Ishikawa (cell line): ENCODE measurements around the gene SGTA.

Source experiments
- CEBPB ChIP-seq: IDR thresholded peaks from 2 replicates; pipeline ENCODE4 v1.6.1; 2012
- CREB1 ChIP-seq: IDR thresholded peaks from 2 replicates; pipeline ENCODE4 v1.6.1; 2012; ENCODE audit warnings: low read depth
- EGR1 ChIP-seq: IDR thresholded peaks from 2 replicates; pipeline ENCODE4 v1.6.1; 2012
- EP300 ChIP-seq: IDR thresholded peaks from 2 replicates; pipeline ENCODE4 v1.6.1; 2012; ENCODE audit warnings: borderline replicate concordance
- FOXM1 ChIP-seq: IDR thresholded peaks from 2 replicates; pipeline ENCODE4 v1.6.1; 2012; ENCODE audit warnings: low read depth, borderline replicate concordance
- NFIC ChIP-seq: IDR thresholded peaks from 2 replicates; pipeline ENCODE4 v1.6.1; 2012
- RAD21 ChIP-seq: IDR thresholded peaks from 2 replicates; pipeline ENCODE4 v1.6.1; 2012; ENCODE audit warnings: low read depth
- TAF1 ChIP-seq: IDR thresholded peaks from 2 replicates; pipeline ENCODE4 v1.6.1; 2012; ENCODE audit warnings: low read depth, mild to moderate bottlenecking
- TCF12 ChIP-seq: IDR thresholded peaks from 2 replicates; pipeline ENCODE4 v1.6.1; 2012; ENCODE audit warnings: low read depth
- TEAD4 ChIP-seq: IDR thresholded peaks from 2 replicates; pipeline ENCODE4 v1.6.1; 2012
- YY1 ChIP-seq: IDR thresholded peaks from 2 replicates; pipeline ENCODE4 v1.6.1; 2012; ENCODE audit warnings: low read depth
- ZBTB7A ChIP-seq: IDR thresholded peaks from 2 replicates; pipeline ENCODE4 v1.6.1; 2012; ENCODE audit warnings: low read depth
- TF ChIP-seq, protein P1 (sequence below): IDR thresholded peaks from 2 replicates; pipeline ENCODE4 v1.6.1; 2012
- TF ChIP-seq, protein P2 (sequence below): IDR thresholded peaks from 2 replicates; pipeline ENCODE4 v1.6.1; 2012
- TF ChIP-seq, protein P3 (sequence below): IDR thresholded peaks from 2 replicates; pipeline ENCODE4 v1.6.1; 2012; ENCODE audit warnings: low read depth, mild to moderate bottlenecking

Gene SGTA

DNA sequence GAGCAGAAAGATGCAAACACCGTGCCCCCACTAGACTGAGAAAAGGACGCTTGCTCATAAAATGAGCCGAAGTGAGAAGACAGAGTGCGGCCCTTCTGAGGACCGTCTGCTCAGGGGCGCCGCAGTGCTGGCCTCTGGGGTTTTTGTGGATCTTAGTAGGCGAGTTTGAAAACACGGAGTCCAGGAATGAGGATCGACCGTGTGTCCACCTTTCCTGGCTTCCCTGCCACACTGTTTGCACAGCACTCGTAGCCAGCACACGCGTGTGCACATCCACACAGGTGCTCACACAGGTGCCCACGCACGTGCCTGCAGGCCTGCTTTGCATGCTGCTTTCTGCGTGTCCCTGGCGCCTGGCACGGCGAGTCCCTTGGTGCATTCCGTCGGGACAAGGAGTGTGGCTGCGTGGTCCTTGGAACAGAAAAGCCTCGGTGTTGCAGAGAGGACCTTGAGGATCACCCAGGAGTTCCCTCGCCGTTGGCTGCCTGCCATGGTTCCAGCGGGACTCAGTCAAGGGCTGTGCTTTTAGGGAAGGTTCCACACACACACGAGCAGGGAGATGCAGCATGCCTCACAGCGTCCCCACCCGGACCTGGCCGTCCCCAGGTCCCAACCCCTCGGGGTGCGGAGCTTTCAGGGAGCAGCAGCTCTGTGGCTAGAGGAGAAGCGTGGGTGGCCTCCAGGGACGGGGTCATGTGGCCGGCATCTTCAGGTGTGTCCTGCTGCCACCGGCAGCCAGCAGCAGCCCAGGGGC lies 26.5 kb upstream of the SGTA start:
- TF ChIP-seq, protein P1, sequence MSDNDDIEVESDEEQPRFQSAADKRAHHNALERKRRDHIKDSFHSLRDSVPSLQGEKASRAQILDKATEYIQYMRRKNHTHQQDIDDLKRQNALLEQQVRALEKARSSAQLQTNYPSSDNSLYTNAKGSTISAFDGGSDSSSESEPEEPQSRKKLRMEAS = no peak
- TF ChIP-seq TEAD4 (no peak), EGR1 (no peak), TCF12 (no peak), FOXM1 (no peak), YY1 (no peak), CREB1 (no peak), NFIC (no peak), EP300 (no peak), RAD21 (no peak), CEBPB (no peak), TAF1 (no peak)

DNA sequence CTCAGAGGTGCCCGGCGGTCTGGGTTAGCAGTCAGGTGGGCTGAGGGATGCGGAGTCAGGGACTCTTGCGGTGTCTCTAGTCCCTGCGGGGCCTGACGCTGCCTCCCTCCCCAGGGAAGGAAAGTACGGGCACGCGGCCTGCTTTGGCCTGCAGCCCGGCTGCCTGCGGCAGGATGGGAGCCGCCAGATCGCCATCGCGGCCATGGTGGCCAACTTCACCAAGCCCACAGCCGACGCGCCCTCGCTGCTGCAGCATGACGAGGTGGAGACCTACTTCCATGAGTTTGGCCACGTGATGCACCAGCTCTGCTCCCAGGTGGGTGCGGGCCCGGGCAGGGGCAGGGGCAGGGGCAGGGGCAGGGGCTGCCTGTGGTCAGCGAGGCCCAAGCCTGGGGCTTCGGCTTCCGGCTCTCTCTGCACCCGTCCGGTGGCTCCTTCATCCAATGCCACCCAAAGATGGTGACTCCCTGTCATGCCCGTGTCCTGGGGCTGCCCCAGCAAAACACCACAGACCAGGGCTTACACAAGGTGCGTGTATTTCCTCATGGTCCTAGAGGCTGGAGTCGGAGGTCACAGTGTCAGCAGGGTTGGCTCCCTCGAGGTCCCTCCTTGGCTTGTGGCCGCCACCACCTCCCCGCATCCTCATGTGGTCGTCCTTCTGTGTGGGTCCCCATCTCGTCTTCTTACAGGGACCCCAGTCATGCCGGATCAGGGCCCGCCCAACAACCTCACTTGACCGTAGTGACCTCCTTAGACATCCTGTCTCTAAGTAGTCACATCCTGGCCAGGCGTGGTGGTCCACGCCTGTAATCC lies 25.3 kb upstream of the SGTA start:
- TF ChIP-seq, protein P2, sequence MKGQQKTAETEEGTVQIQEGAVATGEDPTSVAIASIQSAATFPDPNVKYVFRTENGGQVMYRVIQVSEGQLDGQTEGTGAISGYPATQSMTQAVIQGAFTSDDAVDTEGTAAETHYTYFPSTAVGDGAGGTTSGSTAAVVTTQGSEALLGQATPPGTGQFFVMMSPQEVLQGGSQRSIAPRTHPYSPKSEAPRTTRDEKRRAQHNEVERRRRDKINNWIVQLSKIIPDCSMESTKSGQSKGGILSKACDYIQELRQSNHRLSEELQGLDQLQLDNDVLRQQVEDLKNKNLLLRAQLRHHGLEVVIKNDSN = no peak
- TF ChIP-seq CREB1 = no peak
- no peak for TF ChIP-seq TEAD4
- no peak for TF ChIP-seq RAD21
- TF ChIP-seq, protein P1 = no peak
- no peak for TF ChIP-seq EGR1
- no peak for TF ChIP-seq CEBPB
- TF ChIP-seq YY1 = no peak
- no peak for TF ChIP-seq FOXM1
- TF ChIP-seq, protein P3, sequence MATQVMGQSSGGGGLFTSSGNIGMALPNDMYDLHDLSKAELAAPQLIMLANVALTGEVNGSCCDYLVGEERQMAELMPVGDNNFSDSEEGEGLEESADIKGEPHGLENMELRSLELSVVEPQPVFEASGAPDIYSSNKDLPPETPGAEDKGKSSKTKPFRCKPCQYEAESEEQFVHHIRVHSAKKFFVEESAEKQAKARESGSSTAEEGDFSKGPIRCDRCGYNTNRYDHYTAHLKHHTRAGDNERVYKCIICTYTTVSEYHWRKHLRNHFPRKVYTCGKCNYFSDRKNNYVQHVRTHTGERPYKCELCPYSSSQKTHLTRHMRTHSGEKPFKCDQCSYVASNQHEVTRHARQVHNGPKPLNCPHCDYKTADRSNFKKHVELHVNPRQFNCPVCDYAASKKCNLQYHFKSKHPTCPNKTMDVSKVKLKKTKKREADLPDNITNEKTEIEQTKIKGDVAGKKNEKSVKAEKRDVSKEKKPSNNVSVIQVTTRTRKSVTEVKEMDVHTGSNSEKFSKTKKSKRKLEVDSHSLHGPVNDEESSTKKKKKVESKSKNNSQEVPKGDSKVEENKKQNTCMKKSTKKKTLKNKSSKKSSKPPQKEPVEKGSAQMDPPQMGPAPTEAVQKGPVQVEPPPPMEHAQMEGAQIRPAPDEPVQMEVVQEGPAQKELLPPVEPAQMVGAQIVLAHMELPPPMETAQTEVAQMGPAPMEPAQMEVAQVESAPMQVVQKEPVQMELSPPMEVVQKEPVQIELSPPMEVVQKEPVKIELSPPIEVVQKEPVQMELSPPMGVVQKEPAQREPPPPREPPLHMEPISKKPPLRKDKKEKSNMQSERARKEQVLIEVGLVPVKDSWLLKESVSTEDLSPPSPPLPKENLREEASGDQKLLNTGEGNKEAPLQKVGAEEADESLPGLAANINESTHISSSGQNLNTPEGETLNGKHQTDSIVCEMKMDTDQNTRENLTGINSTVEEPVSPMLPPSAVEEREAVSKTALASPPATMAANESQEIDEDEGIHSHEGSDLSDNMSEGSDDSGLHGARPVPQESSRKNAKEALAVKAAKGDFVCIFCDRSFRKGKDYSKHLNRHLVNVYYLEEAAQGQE = no peak
- TF ChIP-seq NFIC = no peak
- TF ChIP-seq EP300 = no peak
- TF ChIP-seq TCF12 = no peak
- no peak for TF ChIP-seq ZBTB7A

DNA sequence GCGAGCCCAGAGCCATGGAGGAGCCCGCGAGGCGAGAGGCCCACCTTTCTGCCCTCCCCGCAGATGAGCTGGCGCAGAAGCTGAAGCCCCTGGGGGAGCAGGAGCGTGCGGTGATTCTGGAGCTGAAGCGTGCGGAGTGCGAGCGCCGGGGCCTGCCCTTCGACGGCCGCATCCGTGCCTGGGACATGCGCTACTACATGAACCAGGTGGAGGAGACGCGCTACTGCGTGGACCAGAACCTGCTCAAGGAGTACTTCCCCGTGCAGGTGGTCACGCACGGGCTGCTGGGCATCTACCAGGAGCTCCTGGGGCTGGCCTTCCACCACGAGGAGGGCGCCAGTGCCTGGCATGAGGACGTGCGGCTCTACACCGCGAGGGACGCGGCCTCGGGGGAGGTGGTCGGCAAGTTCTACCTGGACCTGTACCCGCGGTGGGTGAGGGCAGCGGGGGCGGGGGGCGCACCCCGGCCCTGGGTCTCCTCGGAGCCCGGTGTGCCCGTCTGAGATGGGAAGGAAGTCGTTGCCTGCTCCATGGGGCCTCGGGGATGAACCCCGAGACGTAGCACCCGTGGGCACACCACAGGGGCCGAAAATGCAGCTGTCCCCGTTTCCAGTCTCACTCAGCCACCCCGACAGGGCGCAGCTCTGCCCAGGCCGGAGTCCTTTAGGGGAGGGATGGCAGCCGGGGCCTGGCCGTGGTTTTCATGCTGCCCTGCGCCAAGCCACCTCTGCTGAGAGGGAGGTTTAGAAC lies 24.5 kb upstream of the SGTA start:
- no peak for TF ChIP-seq FOXM1

DNA sequence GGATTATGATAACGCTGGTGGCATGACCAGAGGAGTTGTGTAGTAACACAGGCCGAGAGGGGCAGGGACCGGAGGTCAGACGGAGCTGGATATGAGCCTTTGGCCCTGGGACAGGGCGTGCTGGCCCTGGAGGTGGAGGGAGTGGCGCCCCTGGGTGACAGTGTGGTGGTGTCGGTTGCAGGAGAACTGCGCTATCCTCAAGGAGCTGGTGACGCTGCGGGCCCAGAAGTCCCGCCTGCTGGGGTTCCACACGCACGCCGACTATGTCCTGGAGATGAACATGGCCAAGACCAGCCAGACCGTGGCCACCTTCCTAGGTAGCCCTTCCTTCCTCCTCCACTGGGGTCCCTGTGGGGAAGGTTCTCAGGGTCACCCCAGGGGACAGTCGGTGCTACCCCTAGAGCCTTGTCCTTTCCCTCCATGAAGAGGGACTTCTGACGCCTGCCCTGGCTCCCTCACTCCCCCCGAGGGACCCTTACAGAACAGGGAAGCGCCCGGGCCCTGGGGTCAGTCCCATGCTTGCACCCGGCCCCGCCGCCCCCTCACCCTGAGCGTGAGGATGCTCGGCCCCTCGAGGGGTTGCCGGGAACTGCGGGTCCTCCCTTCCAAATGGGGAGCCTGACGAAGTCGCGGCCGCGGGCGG lies 23.8 kb upstream of the SGTA start:
- TF ChIP-seq YY1 (no peak), TEAD4 (no peak), FOXM1 (no peak), RAD21 (no peak), CEBPB (no peak), EP300 (no peak)
- TF ChIP-seq, protein P3 = no peak
- TF ChIP-seq, protein P1 = no peak
- TF ChIP-seq, protein P2 = no peak
